GM10266 (cell line): Measurements from ENCODE around the gene CHST15.

Experiments used
- DNase-seq: peaks from one replicate; pipeline ENCODE4 v3.0.0; 2012; ENCODE audit errors: extremely low spot score
- TF ChIP-seq, protein P1 (sequence below): IDR thresholded peaks from 2 replicates; pipeline ENCODE4 v1.5.1; 2012; ENCODE audit warnings: mild to moderate bottlenecking, low read depth; ENCODE audit not compliant: control insufficient read depth, insufficient read depth; ENCODE audit errors: missing control alignments

CHST15 gene

DNA sequence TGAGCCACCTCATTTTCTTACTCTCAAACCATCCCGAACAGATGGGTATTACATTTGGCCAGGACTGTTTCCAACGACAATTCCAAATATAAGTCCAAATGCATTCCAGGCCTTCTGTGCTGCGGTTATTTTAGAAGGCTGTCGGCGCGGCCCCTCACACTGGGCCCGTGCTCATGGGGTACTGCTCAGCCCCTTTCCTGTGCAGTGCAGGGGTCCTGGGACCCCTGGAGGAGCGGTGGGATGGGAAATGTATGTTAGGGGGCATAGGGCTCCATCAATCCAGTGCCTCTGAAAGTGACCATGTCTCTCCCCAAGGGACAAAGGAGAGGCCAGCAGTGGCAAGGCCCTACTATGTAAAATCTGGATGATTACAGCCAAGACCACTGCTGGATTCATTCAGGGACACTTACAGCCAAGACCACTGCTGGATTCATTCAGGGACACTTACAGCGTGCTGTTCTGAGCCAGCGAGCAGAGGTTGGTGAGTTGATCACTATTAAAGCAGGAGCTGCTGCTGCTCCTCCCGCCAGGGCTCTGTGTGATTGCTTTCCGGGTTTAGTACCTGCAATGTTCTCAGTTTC lies 66.3 kb downstream of the CHST15 start:
- TF ChIP-seq, protein P1, sequence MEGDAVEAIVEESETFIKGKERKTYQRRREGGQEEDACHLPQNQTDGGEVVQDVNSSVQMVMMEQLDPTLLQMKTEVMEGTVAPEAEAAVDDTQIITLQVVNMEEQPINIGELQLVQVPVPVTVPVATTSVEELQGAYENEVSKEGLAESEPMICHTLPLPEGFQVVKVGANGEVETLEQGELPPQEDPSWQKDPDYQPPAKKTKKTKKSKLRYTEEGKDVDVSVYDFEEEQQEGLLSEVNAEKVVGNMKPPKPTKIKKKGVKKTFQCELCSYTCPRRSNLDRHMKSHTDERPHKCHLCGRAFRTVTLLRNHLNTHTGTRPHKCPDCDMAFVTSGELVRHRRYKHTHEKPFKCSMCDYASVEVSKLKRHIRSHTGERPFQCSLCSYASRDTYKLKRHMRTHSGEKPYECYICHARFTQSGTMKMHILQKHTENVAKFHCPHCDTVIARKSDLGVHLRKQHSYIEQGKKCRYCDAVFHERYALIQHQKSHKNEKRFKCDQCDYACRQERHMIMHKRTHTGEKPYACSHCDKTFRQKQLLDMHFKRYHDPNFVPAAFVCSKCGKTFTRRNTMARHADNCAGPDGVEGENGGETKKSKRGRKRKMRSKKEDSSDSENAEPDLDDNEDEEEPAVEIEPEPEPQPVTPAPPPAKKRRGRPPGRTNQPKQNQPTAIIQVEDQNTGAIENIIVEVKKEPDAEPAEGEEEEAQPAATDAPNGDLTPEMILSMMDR: no peak

DNA sequence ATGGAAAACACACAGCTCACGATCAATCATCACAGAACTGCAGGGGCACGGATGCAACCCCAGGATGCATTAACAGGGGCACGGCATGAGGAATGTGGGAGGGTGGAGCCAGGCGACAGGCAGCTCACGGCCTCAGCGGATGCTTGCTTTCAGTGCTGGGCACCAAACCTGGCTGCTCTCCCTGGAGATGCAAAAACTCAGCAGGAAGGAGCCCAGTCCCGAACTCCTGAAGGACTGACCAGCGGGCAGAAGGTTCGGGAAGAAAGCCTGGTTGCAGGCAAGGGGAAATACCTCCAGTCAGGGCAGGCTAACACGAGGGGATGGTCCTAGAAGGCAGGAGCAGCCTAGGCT lies 66.8 kb downstream of the CHST15 start:
- TF ChIP-seq, protein P1: no peak
- DNase-seq: no peak

More for the DNA sequence above, 66.3 kb downstream of the CHST15 start:
- no peak for DNase-seq

DNA sequence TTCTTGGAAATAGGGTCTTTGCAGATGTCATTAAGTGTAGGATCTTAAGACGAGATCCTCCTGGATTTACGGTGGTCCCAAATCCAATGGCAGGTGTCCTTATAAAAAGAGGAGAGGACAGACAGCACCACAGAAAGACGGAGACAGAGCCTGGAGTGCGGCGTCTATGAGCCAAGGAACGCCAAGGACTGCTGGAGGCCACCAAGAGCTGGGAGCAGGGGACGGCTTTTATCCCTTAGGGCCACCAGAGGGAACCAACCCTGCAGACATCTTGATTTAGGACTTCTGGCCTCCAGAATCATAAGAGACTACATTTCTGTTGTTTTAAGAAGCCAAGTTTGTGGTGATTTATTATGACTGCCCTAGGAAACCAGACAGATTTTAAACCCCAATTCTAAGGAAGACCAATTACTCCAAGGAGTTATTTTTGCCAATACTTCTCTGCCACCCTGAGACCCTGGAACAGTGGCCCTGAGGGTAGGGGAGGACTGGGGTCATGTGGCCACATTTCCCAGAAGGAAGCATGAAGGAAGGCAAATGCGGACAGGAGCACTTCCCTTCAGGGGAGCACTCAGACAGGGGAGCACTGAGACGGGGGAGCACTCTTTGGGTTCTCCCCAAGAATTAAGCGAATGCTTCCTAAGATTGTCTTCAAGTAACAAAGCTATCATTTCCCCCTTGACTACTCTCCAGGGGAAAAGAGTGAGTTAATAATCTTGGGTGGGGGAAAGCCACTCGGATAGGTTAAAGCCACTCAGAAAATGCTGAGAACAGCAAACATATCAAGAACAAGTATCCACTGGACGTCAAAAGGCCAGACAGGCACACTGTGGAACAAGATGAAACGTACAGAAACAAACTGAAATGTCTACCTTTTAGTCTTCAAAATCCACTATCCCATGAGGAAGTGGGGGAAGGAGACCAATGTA lies 67.5 kb downstream of the CHST15 start:
- peak; percentile 39 for DNase-seq
- TF ChIP-seq, protein P1: peak; percentile 41

DNA sequence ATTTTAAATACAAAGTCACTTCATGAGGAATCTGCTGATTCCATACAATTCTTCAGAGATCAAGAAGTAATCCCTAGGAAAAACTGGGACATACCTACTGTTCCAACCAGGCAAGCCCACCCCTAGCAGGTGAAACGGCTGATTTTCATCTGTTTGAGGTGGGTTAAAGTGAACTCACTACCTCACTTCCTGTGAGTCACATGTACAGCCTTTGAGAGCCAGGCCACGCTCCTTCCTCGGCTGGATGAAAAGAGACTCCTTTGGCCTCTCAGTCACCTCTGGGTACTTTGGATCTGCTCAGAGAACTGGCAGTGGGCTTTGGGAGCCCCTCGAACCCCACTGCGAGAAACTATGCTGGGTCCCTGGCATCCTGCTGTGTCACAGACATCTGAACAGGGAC lies 68.2 kb downstream of the CHST15 start:
- TF ChIP-seq, protein P1: no peak
- no peak for DNase-seq

DNA sequence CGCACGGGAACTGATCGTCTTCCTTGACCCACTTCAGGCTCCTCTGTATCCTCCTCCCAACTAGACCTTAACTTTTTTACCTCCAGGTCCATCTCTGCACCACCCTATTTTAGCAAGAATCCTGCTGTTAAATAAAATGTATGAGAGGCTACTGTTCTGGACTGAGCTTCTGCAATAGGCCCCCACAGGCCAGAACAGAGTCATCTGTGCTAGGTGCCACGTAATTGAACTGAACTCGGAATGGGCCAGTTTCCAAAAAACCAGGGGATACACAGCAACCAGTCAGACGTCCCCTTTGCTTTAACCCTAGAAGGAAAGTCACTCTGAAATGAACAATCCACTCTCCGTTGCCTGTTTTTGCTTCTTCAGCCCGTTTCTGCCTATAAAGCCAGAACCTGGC lies 71.3 kb downstream of the CHST15 start:
- TF ChIP-seq, protein P1: no peak
- no peak for DNase-seq

DNA sequence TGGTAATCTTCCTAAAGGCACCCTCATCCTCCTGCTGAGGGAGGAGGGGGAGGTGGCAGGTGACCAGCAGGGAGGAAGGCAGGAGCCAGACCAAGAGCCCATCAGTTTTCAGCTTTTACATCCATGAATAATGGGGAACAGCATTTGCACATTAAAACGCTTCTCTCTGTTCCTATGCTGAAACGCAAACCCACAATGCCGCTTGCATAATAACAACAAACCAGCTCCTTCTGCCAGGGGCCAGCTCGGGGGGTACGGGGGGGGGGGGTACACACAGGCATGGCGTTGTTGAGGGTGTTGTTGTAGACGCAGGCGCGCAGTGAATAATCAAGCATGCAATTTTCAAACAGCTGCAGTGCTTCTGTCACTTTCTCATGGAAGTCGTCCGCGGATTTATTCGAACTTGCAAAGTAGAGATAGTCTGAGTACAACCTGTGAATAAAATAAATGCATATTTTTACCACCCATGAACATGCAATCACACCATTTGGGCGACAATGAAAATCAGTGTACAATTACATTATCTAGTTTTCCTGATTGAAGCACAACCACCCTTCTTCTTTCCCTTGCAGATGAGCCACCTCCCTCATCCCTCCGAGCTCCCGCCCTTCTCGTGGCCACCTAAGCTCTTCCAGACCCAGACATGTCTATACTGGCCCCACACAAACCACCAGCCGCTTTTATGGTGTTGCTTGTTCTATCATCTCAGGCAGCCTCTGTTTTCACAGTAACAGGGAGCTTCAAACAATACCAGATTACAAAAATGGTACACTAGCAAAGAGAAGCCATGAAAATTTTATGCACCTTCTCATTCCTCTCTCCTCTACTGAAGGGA lies 72.2 kb downstream of the CHST15 start:
- TF ChIP-seq, protein P1: no peak
- DNase-seq: no peak
